HG03342 (cell line): ENCODE results near the gene MBNL1.
"Not testable (repeated sequence)": the region's sequence is repeated elsewhere in the genome, so short reads cannot be mapped to it uniquely, and the experiment has no call there.

Source experiments
- ATAC-seq: cut with Tn5 transposase; IDR thresholded peaks from one replicate; pipeline ENCODE4 v1.9.1; 2021; ENCODE audit warnings: mild to moderate bottlenecking, moderate library complexity; ENCODE audit not compliant: unreplicated experiment

MBNL1 gene

DNA sequence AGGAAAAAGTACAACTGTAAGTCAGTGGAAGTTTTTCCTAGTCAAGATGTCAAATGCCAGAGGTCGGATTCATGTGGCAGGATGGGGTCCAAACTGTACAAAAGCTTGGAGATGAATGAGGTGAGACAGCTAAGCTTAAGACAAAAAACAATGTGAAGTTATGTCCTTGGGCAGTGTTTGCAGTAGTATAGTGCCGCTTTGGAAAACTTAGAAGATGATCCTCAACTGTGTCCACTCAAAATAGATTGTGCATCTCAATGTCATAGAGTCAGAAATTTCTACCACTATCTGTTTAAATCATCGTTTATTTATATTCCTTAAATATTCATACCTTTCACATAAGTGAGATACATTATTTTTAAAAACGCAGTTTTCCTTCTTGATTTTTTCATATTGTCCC lies 77.3 kb downstream of the MBNL1 start:
- no peak for ATAC-seq

DNA sequence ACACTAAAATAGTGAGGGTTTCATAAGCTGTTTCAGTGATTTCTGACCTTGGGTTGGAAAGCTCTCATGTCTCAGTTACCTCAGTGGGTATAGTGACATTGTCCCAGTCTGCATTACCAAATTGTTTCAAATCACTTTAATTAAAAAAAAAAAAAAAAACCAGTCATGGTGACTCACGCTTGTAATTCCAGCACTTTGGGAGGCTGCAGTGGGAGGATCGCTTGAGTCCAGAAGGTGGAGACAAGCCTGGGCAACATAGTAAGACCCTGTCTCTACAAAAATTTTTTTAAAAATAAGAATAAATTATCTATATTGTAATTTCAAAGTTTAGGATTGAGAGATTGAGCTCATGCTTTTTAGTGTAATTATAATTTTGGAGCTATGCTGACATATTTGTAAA lies 78.0 kb downstream of the MBNL1 start:
- no peak for ATAC-seq

DNA sequence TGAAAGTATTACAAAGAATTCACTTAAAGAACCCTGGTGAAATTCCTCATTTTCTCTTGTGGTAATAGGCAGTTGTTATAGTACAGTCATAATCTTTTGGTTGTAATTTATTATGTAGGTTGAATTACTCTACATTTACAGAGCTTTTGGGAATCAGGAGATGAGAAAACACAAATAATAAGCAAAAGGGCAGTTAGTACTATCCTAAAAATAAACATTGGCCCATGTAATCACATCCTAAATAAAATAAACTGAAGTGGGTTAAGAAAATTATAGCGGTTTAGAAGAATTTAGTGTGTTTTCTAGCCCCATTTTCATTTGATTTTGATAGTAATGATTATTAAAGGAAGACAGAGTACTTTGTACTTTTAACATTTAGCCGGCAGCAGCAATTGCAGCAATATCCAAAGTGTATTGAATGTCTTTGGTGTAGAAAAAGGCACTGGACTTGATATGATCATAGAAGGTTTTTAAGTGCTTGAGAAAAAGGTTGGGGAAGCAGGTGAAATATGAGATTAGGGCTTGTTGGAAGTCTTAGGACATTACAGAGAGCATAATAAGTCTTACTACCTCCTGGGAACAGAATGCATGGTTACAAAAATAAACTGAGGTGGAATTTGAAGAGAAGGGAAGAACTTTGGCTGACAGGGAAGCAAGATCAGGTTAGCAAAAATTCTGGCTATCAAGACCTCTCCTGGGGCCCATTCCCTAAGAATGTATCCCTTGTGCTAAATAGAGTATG lies 79.9 kb downstream of the MBNL1 start:
- no peak for ATAC-seq

DNA sequence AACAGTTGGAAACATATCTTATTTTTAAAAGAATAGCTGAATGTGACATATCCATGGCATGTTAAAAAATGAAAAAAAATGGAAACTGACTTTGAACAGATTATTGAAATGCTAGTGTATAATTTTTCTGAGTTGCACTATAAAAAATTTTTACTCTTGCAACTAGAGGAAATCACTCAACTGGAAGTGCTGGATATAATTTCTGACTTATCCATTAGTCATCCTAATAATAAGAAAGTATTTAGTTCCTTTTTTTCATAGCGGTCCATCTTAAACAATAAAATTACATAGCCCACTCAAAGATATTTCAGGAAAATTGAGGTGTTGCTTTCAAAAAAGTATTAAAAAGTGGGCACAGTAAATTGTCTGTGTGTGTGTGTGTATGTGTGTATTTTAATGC lies 80.7 kb downstream of the MBNL1 start:
- ATAC-seq, result no peak

DNA sequence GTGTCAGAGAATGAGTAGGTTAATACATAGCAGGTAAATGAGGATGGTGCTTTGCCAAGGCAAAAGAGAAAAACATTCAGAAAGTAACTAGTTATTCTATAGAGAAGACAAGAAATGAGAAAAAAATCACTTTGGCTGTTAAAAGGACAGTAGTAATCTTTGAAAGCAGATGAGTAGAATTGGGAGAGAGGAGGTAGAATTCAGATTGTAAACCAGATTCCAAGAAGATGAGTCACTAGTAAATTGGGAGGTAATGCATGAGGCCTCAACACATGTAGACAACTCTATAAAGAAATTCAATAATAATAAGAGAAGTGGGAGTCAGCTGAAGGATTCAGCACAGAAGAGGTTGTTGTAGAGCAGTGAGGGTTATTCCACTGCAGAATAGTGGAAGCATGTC lies 81.4 kb downstream of the MBNL1 start:
- ATAC-seq, result no peak

DNA sequence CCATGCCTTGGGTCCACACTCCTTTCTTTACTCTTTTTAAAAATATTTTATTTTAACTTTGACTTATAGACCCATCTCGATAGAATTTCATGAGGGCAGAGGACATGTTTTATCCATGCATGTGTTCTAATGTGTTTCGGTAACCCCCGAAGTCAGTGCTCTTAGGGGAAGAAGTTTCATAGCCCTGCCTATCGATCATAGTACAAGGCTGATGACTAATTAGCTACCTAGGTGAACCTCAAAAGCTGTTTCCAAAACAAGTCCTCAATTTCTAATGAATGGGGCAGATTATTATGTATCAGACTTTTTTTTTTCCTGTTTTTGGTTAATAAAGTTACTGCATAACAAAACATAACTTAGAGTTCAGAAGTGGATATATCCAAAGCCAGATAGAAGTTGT lies 82.0 kb downstream of the MBNL1 start:
- no peak for ATAC-seq

DNA sequence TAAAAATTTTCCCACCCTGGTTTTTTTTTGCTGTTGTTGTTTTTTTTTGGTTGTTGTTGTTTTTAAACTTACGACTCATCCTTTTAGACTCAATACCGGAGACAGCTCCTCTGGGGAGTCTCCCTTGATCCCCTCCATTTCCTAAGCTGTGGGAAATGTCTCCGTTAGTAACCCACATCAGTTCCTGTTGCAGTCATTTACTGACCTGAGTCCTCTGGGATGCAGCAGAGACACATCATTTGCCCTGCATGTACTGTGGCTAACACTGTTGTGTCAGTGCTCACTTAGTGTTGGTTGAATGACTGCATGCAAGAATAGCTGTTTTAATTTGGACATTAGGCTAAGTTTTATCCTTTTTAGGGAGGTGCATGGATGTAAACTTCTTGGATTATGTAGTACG lies 83.8 kb downstream of the MBNL1 start:
- ATAC-seq, result no peak

DNA sequence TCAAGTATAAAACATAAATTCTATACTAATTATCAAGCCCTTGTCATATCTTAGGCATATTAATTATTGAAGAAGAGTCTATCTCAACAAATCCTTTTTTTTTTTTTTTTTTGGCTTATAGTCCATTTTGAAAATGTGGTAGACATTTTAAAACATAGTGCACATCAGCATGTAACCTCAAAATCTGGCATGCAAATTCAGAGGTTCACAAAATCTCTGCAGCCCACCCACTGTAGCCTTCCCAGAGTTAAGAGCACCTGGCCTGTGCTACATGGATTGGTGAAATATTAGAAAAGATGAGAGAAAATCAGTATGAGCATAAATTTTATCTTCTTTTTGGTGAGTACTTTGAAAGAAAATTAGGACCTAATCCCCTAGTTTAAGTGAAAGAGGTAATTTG lies 84.8 kb downstream of the MBNL1 start:
- no peak for ATAC-seq

DNA sequence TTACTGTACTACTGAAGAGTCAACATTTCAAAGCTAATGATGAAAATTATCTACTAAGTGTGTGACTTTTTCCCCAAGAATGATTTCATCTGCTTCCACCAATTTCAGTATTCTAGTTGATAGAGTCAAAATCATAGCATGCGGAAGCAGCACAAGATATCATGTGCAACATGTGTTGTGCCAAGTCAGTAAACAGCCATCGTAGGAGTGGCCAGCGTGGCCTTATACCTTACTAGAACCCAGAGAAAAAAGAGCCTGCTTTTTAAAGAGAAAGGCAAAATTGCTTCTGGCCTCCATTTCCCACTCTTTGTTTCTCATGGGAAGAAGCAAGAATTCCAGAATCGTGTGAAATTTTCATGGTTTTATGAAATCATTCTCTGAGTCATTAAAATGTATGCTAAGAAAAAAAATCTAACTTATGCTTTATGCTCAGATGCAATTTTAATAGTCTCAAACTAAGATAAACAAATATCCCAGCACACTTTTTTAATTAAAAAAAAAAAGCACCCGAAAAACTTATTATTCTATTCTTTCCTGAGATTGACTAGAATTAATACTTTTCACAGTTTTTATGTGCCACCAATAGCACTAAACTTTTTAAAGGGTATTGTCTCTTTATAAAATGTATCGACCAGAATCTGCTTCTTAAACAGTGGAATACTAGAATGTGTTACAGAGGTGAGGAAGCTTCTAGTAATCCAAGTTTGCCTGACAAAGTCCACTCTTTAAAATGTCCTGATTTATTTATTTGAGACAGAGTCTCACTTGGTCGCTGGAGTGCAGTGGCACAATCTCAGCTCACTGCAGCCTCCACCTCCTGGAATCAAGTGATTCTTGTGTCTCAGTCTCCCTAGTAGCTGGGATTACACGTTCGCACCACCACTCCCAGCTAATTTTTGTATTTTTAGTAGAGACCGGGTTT lies 87.3 kb downstream of the MBNL1 start:
- ATAC-seq, result no peak

DNA sequence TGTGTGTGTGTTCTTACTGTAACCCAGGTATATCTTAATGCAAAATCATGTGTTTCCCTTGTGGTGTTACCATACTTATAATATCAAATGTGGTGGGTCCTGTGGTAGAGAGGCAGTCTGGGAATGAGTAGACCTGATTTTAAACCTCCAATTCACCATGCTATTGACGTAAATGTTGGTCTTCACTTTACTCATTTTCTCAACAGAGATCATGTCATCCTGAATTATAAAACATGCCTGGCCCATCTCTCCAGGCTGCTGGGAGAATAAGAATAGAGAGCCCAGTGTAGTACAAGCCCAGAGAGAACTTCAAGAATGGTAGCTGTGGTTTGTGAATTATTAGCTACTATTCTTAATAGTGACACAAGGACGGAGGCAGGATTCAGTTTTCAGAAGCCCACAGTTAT lies 88.1 kb downstream of the MBNL1 start:
- ATAC-seq, result peak; percentile 62

DNA sequence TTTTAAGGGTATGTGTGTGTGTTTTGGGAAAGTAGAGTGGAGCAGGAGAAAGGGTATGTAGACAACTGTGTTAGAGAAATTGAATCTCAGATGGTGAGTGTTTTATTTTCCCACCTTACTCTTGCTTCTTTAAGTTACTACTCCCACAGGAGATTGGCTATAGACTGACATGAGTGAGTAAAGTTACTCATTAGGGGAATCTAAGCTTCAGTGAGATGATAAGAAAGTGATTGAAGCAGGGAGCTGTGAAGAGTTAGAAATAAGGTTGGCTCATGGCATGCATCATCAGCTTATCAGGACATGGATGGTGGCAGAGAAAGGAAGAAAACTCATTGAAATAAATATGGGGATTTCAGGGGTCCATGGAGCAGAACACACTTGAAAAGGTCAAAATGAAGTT lies 88.9 kb downstream of the MBNL1 start:
- no peak for ATAC-seq

DNA sequence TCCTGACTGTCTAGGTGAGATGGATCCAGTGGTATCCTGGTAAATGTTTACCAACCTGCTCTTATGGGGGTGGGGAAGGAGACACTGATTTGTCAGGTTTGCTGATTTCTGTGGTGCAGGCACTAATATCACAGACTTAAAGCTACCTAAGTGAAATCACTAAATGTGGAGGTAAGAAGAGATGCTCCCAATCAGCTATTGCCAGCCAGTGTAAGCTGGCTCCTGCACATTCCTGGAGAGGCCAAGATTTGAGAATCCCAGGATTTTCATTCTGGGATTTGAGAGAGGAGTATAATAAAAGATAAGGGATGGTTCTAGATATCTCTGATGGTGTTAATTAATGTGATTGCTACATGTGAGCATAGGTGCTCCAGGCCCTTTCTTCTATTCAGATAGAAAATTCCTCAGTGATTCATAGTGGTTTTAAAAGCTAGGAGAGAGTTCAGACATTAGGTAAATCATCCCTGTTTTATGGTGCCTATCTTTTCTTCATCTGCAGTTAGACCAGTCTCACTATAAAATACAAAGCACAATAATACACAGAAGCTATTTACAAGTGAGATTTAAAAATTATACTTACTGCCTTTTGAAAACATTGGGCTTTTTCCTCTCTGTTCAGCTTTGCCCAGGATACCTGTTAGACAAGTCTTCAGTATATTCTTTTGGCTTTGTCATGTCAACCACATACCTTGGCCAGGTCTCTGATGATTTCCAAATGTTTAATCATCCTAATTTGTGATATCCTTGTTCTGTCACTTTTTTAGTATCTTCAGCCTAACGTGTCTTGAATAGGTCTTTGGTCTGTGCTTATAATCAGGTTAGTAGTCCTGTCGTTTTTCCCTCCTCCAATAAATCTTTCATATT lies 90.9 kb downstream of the MBNL1 start:
- no peak for ATAC-seq

DNA sequence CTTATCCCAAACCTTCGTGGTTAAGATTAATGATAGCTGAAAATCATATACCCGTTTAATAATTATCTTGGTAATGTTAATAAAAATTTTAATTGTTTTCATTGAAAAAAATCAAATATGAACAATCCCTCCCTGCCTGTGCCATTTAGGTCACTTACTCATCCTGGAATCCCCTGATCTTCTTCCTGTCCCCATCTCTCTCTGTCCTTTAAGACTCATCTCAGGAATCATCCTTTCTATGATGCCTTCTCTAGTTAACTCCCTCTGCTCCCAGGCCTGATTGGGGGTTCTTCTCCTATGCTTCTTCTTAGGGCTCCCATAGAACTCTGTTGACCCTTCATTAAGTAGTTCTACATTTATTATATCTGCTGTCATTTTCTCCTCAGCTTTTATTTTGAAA lies 91.6 kb downstream of the MBNL1 start:
- ATAC-seq, result no peak

DNA sequence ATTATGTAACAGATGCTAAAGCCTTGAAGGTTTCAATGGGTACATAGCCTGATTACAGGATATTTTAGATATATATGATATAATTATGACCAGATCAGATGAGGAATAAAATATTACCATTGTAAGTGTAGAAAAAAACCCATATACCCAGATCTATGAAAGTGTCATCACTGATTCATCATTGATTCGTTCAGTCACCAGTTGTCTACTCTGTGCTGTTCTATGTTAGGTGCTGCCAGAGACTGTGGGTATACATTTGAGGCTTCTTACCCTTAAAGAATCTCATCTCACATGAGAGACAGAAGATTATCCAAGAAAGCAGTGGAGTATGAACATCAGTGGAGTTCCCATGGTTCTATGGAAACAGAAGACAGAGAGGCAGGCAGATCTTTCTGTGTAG lies 92.2 kb downstream of the MBNL1 start:
- no peak for ATAC-seq

DNA sequence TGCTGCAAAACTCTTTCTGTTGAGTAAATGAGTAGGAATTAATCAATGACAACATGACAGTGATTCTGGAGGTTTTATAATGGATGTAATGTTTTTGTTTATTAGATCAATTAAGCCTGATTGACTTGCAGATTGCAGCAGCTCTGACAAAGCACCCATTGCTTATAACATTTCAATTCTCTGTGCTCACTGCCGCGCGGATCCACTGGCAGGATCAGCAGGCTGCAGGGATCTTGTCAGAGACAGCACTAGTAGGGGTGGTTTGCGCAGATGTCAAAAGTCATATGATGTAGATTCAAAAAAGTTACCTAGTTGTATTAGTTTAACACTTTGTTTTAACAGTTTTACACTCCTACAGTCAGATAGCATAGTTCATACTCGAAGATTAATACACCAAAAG lies 93.4 kb downstream of the MBNL1 start:
- no peak for ATAC-seq

DNA sequence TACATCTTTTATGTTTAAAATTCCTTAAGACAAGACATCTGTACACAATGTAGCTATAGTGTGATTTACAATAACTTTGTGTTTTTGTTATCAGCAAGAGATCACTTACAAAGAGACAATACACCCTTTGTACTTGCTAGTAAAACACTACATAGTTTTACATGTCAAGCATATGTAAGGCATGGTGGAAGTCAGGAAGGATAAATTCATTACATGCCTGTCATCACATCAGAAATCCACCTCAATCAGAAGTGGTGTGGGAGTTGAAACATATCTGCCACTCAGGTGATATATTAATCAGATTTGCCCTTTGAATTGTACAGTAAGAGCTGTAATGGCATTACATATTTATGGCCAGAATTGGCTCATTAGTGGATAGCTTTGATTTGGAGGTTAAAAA lies 95.5 kb downstream of the MBNL1 start:
- no peak for ATAC-seq

DNA sequence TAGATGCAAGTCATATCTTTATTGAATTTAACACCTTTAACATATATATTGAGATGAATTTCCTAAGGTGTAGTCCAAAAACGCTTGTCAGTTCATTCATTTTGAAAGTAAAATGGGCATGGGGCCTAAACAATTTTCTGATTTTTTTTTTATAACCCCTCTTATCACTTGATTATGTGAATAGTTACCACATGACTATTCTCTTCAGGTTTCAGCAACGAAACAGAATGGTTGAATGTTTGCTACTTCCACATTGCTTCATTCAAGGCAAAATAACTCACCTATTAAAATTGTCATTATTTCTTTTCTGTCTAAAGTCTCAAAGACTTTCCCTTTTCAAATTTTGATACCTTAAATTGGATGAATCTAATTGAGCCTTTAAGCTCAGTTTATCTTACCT lies 96.4 kb downstream of the MBNL1 start:
- no peak for ATAC-seq

DNA sequence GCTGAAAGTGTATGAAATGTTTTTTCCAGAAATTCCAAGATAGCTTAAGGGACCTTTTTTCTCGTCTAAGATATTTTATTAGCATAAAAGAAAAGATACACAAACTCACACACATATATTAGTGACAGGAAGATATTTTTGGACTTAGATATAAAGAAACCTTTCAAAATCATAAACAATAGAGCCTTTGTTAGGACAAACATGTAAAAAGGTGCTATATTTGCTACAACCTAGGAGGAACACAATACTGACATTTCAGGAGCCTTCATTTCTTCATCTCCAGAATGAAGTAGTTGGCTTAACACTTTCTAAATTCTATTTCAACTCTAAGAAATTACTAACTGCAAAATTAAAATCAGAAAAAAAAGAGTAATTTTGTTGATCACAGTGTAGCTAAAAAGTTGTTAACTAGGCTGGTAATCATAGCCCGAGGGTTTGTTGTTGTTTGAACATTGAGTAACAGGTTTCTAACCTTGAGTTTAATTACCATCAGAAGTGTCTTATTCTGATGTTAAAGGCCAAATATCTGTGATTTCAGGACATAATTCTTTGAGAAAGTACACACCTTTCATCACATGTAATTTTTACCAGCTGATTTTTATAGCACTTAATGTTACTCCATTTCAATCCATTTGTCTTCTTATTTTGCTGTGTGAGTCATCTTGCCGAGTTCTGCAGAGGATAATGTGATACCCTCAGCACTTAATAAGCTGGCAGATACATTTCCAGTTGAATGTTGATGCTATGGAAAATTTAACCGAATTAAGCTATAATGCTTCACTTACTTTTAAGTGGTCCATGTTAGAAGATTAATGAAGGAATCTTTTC lies 97.3 kb downstream of the MBNL1 start:
- ATAC-seq, result no peak

DNA sequence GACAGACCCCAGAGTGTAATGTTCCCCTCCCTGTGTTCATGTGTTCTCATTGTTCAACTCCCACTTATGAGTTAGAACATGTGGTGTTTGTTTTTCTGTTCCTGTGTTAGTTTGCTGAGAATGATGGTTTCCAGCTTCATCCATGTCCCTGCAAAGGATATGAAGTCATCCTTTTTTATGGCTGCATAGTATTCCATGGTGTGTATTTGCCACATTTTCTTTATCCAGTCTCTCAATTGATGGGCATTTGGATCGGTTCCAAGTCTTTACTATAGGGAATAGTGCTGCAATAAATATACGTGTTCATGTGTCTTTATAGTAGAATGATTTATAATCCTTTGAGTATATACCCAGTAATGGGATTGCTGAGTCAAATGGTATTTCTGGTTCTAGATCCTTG lies 98.5 kb downstream of the MBNL1 start:
- not testable (repeated sequence) for ATAC-seq

DNA sequence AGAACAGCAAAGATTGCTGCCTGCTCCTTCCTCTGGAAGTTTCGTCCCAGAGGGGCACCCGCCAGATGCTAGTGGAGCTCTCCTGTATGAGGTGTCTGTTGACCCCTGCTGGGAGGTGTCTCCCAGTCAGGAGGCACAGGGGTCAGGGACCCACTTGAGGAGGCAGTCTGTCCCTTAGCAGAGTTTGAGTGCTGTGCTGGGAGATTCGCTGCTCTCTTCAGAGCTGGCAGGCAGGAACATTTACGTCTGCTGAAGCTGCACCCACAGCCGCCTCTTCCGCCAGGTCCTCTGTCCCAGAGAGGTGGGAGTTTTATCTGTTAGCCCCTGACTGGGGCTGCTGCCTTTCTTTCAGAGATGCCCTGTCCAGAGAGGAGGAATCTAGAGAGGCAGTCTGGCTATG lies 103.9 kb downstream of the MBNL1 start:
- not testable (repeated sequence) for ATAC-seq
